GOT3 (cell line): Measurements from ENCODE around the gene MASP1.

Experiments
- DNase-seq: peaks from one replicate; lab custom pipeline; 2025; ENCODE audit warnings: mixed read lengths; lab: John Stamatoyannopoulos, UW

MASP1 gene

DNA sequence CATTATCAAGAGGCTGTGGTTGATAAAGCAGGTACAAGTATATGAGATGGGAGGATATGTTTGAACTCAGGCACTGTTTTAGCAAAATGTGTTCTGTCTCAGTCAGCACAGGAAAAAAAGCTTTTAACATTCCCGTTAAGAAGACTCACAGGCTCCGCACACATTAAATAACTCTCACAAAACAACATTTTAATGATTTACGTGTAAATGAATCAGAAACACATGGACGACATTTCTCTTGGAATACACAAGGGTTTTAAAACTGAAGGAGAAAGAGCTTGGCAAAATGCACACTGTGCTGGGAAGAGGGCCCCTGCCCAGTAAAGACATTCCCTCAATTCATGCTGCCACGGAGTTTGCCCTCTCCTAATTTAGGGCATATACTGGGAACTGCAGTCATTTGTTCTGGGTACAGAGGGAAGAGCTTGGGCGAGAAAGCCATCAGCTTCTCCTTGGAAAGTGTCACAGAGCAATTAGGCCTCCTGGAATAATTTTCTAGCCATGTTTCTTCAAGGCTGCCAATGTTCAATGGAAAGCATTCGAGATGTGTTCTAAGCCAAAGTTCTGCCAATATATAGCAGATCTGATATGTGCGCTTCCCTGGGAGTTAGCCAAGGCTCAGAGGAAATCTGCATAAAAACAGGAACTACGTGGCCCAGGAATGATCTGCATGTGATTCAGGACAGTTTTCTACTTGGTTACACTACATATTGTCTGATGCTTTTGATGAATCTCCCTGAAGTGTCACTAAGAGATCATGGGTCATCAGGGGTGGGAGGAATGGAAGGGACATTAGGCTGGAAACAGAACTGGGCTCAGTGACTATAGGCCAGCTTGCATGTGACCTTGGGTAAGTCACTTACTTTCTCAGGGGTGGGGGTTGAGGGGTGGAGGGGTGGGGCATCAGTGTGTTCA lies 2.2 kb upstream of the MASP1 start:
- DNase-seq: no peak

- DNase-seq: no peak
Measured at GRCh38 chr3:187292631-187293515, 1.3 kb upstream of the MASP1 start.

DNA sequence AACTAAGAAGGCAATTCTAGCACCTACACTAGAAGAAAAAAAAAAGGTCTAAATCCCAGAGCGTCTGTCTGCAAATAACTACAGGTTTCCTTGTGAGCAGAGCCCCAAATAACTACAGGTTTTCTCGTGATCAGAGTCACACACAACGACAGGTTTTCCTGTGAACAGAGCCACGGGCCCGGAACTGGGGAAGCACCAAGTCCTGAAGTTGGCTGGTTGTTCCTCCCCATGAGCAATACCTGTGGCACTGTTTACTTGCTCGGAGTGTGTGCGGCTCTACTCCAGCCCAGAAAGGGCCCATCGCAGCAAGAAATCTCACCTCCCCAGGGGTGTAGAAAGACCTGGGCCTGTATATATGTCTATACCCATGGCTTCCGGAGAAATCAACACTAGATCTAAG lies 644 bp upstream of the MASP1 start:
- DNase-seq: no peak

- DNase-seq: no peak
Measured at GRCh38 chr3:187291001-187291511, 481 bp downstream of the MASP1 start.

DNA sequence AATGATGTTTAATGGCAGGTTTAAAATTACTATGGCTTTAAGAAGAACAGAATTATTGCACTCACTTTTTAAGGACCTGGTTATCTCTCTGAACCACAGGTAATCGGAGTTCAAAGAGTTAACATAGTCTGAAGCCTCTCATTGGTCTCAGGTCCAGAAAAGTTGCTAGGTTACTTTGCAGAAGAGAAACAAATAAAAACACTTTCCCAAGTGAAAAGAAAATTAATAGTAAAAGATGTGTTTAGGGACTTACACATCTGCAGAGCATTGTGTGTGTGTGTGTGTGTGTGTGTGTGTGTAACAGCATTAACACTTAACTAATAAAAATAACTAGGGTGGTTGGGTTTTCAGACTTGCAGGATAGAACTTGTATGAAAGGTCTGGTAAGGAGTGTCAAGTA lies 1.0 kb downstream of the MASP1 start:
- no peak for DNase-seq

DNA sequence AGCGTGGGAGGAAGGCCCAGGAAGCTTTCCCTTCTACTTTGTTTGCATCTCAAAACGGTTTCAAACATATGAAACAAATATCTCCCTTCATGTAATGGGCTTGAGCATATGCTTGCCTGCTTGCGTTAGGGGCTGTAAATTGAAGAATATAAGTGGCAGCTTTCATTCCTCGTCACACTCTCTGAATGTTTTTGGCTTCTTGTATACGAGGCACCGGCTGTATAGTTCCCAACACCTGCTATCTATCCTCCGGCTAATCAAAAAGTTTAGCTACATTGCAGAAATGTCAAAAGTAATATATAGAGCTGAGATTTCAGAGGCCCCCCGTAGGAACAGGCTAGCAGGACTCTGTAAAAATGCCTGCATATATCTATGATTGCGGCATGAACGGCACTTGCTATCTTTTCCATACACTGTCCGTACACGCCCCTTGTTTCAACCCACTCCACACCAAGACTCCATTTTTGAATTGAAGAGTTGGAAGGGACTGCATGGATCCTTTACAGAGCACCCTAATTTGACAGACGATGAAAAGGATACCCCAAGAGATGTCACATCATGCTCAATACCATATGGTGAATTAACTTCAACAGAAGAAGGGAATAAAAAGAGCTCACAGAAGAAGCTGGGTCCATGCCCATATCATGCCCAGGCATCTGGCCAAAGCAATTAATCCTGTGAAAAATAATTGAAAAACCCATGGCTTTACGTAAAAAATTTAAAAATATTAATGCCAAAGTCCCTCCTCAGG lies 2.5 kb downstream of the MASP1 start:
- no peak for DNase-seq

- no peak for DNase-seq
Measured at GRCh38 chr3:187288131-187288854, 3.2 kb downstream of the MASP1 start.

DNA sequence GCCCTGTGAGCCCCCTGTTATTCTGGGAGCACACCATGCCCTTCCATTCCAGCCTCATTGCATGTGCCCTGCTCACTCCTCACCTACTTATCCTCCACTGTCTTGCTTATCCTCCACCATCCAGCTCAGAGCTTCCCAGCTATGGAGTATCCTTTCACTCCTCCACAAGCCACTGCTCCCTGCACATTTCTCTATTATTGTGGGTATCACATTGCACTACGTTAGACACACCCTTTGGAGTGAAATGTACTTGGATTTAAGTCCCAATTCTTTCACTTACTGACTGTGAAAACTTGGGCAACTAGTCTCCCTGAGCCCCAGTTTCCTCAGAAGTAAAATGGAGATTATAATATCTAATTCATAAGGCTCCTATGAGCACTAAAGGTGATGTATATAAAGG lies 4.3 kb downstream of the MASP1 start:
- no peak for DNase-seq

- DNase-seq: peak; percentile 39
Measured at GRCh38 chr3:187286467-187287059, 5.0 kb downstream of the MASP1 start.

- DNase-seq: peak; percentile 50
Measured at GRCh38 chr3:187281191-187281714, 10.3 kb downstream of the MASP1 start.

DNA sequence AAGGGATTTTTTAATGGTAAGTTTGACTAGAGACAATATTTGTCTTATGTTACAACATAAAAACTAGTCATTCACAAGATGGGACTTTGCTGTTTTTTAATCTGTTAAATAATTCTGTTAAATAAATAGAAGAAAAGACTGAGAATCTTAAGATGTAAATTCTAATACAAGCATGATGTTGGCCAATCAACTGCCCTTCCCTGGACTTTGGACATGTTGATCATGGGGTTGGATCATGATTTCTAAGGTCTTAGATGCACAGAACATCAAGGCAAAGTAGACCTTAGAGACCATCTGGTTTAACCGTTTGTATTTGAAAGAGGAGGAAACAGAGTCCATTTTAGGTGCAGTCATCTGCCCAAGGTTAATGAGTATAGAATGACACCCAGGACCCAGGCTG lies 10.9 kb downstream of the MASP1 start:
- DNase-seq: no peak

- DNase-seq: no peak
Measured at GRCh38 chr3:187277129-187277462, 14.4 kb downstream of the MASP1 start.

DNA sequence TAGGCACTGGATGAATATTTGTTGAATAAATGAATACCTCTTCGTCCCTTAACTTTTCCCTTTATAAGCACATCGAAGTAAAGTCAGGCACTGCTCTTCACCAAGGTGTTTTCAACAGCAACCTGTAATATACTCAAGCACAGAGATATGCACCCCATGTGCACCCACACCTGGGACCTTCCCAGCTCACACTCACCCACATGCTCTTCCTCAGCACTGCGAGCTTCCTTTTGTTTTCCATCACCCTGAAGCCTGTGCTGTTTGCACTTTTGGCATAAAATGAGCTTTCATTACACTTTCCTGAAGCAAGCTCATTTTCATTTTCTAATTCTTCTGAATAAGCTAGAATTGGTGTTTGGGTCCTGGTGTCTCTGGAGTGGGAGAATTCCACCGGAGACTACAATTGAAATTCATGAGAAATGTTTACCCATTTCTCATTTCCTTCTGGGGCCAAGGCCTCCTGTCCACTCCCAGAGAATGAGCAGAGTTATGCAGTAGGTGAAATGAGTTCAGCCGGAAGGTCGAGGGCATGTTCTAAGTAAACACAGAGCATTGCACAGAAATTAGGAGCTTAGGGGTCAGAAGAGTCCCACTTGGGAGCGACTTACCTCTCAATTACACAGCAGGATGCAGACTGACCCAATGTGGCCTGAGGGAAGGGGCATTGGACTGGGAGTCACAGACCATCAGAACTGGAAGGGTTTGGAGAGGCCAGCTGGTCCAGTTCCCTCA lies 15.0 kb downstream of the MASP1 start:
- no peak for DNase-seq

DNA sequence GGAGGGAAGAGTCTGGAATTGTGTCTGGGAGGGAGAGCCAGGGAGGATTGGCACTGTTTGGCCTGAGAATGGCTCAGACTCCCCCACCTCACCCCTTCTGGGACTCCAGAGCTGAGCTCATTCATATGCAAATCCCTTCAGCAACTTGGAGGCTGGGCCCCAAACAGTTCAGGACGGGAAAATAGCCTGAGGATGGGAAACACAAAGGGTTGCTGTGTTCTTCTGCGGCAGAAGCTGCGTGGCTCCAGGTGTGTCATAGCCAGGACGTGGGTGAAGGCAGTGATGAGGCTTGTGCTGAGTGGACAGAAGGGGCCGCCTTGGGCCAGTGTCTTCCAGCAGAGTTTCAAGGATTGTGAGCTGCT lies 16.6 kb downstream of the MASP1 start:
- no peak for DNase-seq

DNA sequence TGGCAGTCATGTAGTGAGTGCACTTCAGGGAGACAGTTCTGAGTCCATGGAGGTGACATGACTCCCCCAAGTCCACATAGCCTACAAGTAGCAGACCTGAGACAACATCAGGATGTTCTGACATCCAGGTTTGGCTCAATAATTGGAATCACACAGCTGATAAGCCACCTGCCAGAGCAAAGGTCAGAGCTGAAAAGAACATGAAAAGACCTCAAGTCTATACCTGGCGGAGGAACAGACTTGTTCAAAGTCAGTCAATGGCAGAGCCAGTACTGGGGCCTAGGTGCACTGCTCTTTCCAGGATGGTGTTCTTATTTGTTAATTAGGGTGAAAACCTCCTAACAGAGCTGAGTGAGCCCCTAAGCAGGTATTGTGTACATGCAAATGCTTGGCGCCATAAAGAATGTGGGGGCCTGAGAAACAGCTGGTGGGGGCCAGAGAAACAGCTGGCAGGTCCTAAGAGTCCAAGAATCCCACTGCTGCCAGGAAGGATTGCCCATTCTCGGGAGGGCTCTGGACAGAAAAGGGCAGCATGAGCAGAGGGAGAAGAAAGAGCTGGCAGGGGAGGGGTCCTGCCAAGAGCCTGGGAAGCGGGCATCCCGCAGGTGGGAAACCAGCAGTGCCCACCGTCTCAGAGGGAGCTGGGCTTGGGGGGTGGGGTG lies 17.1 kb downstream of the MASP1 start:
- no peak for DNase-seq

- no peak for DNase-seq
Measured at GRCh38 chr3:187271582-187271981, 20.0 kb downstream of the MASP1 start.

GRCh38 chr3:187269486-187269885 lies 22.1 kb downstream of the MASP1 start:
- DNase-seq: no peak

DNA sequence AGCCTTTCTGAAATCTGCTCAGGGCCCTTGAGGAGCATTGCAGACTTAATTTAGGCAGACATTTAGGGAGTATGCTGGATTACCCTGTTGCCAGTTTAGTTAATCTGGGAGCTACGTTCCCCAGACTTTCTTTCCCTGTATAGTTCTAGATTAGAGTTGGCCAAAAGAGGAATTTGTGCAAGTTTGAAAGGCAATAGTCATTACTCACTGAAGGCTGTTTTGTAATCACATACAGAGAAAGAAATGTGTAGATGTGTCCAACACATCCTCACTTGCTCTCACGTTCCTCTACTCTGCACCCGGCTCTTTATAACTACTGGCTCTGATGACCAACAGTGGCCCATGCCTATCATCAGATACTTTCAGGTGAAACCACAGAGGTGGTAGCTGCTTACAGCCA lies 24.2 kb downstream of the MASP1 start:
- no peak for DNase-seq

GRCh38 chr3:187266691-187267090 lies 24.8 kb downstream of the MASP1 start:
- DNase-seq: no peak
